Measurements from ENCODE around the gene RNF38.
"Not testable (repeated sequence)": the region's sequence is repeated elsewhere in the genome, so short reads cannot be mapped to it uniquely, and the experiment has no call there.

Gene RNF38

GRCh38 chr9:36415822-36416525 is 15.9 kb upstream of the RNF38 start:
- ATAC-seq = no peak
- TF ChIP-seq CSDC2 (CRISPR knock-in tag; IDR thresholded peaks at IDR 0.05) (no peak), SNAI2 (CRISPR knock-in tag; IDR thresholded peaks at IDR 0.05) (no peak), CSRNP3 (CRISPR knock-in tag; IDR thresholded peaks at IDR 0.05) (no peak), PATZ1 (CRISPR knock-in tag; IDR thresholded peaks at IDR 0.05; ENCODE audit: borderline replicate concordance) (no peak), GLIS3 (CRISPR knock-in tag; IDR thresholded peaks at IDR 0.05) (no peak), CREB5 (CRISPR knock-in tag; IDR thresholded peaks at IDR 0.05; ENCODE audit: low read depth) (no peak), ZNF565 (CRISPR knock-in tag; conservative IDR thresholded peaks at IDR 0.05; ENCODE audit: low read depth) (no peak), POU6F1 (CRISPR knock-in tag; IDR thresholded peaks at IDR 0.05; ENCODE audit: borderline replicate concordance, low read depth) (no peak), PPARA (CRISPR knock-in tag; IDR thresholded peaks at IDR 0.05; ENCODE audit: borderline replicate concordance) (no peak), BACH2 (CRISPR knock-in tag; IDR thresholded peaks at IDR 0.05; ENCODE audit: borderline replicate concordance) (no peak), RARB (CRISPR knock-in tag; IDR thresholded peaks at IDR 0.05) (no peak), TOX (CRISPR knock-in tag; IDR thresholded peaks at IDR 0.05; ENCODE audit: borderline replicate concordance) (no peak)

- not testable (repeated sequence) for ATAC-seq
Observed at GRCh38 chr9:36411410-36411809, 11.3 kb upstream of the RNF38 start.

- ATAC-seq = not testable (repeated sequence)
Observed at GRCh38 chr9:36409076-36409475, 9.0 kb upstream of the RNF38 start.

- ATAC-seq = peak; percentile 92
- TF ChIP-seq GLIS3 (CRISPR knock-in tag; IDR thresholded peaks at IDR 0.05) (no peak), CSDC2 (CRISPR knock-in tag; IDR thresholded peaks at IDR 0.05) (no peak), PPARA (CRISPR knock-in tag; IDR thresholded peaks at IDR 0.05; ENCODE audit: borderline replicate concordance) (no peak), OSR1 (CRISPR knock-in tag; IDR thresholded peaks at IDR 0.05) (no peak), ZNF565 (CRISPR knock-in tag; conservative IDR thresholded peaks at IDR 0.05; ENCODE audit: low read depth) (no peak), POU6F1 (CRISPR knock-in tag; IDR thresholded peaks at IDR 0.05; ENCODE audit: borderline replicate concordance, low read depth) (no peak), ZC3H10 (CRISPR knock-in tag; IDR thresholded peaks at IDR 0.05) (no peak), ARNTL (CRISPR knock-in tag; IDR thresholded peaks at IDR 0.05; ENCODE audit: borderline replicate concordance, low read depth) (no peak), TCF4 (CRISPR knock-in tag; IDR thresholded peaks at IDR 0.05; ENCODE audit: borderline replicate concordance) (no peak), ESRRG (CRISPR knock-in tag; IDR thresholded peaks at IDR 0.05) (no peak), CSRNP3 (CRISPR knock-in tag; IDR thresholded peaks at IDR 0.05) (no peak)
Observed at GRCh38 chr9:36407122-36407723, 7.2 kb upstream of the RNF38 start.

Measured in SK-N-SH treated with all-trans-retinoic acid at 6 μM for 48 hours (cell line).